Effector memory CD8-positive, alpha-beta T cell (primary cell): ENCODE measurements around the gene AIP.
"Not testable (repeated sequence)": the region's sequence is repeated elsewhere in the genome, so short reads cannot be mapped to it uniquely, and the experiment has no call there.

Experiments used
- ATAC-seq: fragments of 150-1000 bp; cut with Tn5 transposase; replicated peaks from 2 replicates; pipeline ENCODE4 v1.10.0; 2021; ENCODE audit warnings: mild to moderate bottlenecking, moderate library complexity
- DNase-seq, 3 experiments: peaks; one replicate each; pipeline ENCODE4 v3.0.0; 2021
- H3K27ac Mint-ChIP-seq, 2 donors: one replicate each; pipeline ENCODE4 v1.8.0; 2022; ENCODE audit warnings: mild to moderate bottlenecking in 2 of 2, mixed read lengths in 2 of 2, moderate library complexity in 2 of 2
- H3K27me3 Mint-ChIP-seq, 2 donors: one replicate each; pipeline ENCODE4 v1.8.0; 2022; ENCODE audit warnings: mixed read lengths in 2 of 2
- H3K36me3 Mint-ChIP-seq: one replicate; pipeline ENCODE4 v1.8.0; 2022; ENCODE audit warnings: mild to moderate bottlenecking, moderate library complexity, mixed read lengths; ENCODE audit not compliant: insufficient read depth
- H3K4me1 Mint-ChIP-seq, 2 donors: one replicate each; pipeline ENCODE4 v1.8.0; 2022; ENCODE audit warnings: low read depth in 2 of 2, mixed read lengths in 2 of 2
- H3K4me3 Mint-ChIP-seq, 2 donors: one replicate each; pipeline ENCODE4 v1.8.0; 2022; ENCODE audit warnings: mild to moderate bottlenecking in 2 of 2, mixed read lengths in 2 of 2, moderate library complexity in 2 of 2
- H3K9me3 Mint-ChIP-seq, 2 donors: one replicate each; pipeline ENCODE4 v1.8.0; 2022; ENCODE audit warnings: mixed read lengths in 2 of 2

Gene AIP

GRCh38 chr11:67468056-67468455 lies 14.8 kb upstream of the AIP start:
- Mint-ChIP-seq H3K4me1 (peaks cover 31 to 37% of the 10 kb centered on the region in 2 donors), H3K9me3 (no peaks in the 10 kb centered on the region), H3K36me3 (peaks cover 18% of the 10 kb centered on the region), H3K27ac (peak overlapping the region; percentile 87 to 88), H3K27me3 (no peaks in the 10 kb centered on the region), H3K4me3 (peak overlapping the region; percentile 89 to 90)
- no peak for ATAC-seq
- no peak for DNase-seq

GRCh38 chr11:67468456-67468758 lies 14.4 kb upstream of the AIP start:
- peaks cover 31 to 37% of the 10 kb centered on the region in 2 donors for H3K4me1 Mint-ChIP-seq
- no peaks in the 10 kb centered on the region for H3K27me3 Mint-ChIP-seq
- DNase-seq (no peak), ATAC-seq (no peak)
- peaks cover 18% of the 10 kb centered on the region for H3K36me3 Mint-ChIP-seq
- H3K9me3 Mint-ChIP-seq, result no peaks in the 10 kb centered on the region
- H3K4me3 Mint-ChIP-seq, result peak overlapping the region; percentile 89 to 90
- peak overlapping the region; percentile 87 to 88 for H3K27ac Mint-ChIP-seq

- DNase-seq (peak; percentile 83 to 86 (median 86)), ATAC-seq (peak; percentile 76)
- H3K4me3 Mint-ChIP-seq, result peak within 1 kb of the TSS; percentile 89 to 90
- peak within 1 kb of the TSS; percentile 87 to 88 for H3K27ac Mint-ChIP-seq
- H3K27me3 Mint-ChIP-seq, result no peaks in the 10 kb centered on the region
- H3K4me1 Mint-ChIP-seq, result peaks cover 31 to 37% of the 10 kb centered on the region in 2 donors
- no peaks in the 10 kb centered on the region for H3K9me3 Mint-ChIP-seq
- peaks cover 17% of the 10 kb centered on the region for H3K36me3 Mint-ChIP-seq
These were observed 13.9 kb upstream of the AIP start, which contains the start of gene TMEM134 for GRCh38 chr11:67468759-67469507. TSS of gene TMEM134 (minus strand) at chr11:67469251. CDS start at chr11:67469192, 59 bp downstream.

- DNase-seq, result no peak
- peak overlapping the region; percentile 89 to 90 for H3K4me3 Mint-ChIP-seq
- H3K36me3 Mint-ChIP-seq, result peaks cover 12% of the 10 kb centered on the region
- ATAC-seq, result no peak
- no peaks in the 10 kb centered on the region for H3K27me3 Mint-ChIP-seq
- peak overlapping the region; percentile 44 to 82 for H3K27ac Mint-ChIP-seq
- peaks cover 27 to 33% of the 10 kb centered on the region in 2 donors for H3K4me1 Mint-ChIP-seq
- H3K9me3 Mint-ChIP-seq, result no peaks in the 10 kb centered on the region
These were observed 13.4 kb upstream of the AIP start for GRCh38 chr11:67469508-67469811.

GRCh38 chr11:67470337-67471002 lies 12.4 kb upstream of the AIP start:
- DNase-seq, result no peak
- Mint-ChIP-seq H3K4me3 (peak overlapping the region; percentile 89 to 90), H3K27me3 (no peaks in the 10 kb centered on the region), H3K4me1 (peaks cover 19 to 26% of the 10 kb centered on the region in 2 donors), H3K9me3 (no peaks in the 10 kb centered on the region), H3K27ac (peak overlapping the region in 1 of 2 donors; percentile 82), H3K36me3 (peaks cover 6% of the 10 kb centered on the region)
- ATAC-seq, result no peak

GRCh38 chr11:67472882-67473281 lies 9.9 kb upstream of the AIP start:
- Mint-ChIP-seq H3K4me3 (no peak overlapping the region), H3K4me1 (peaks cover 5 to 10% of the 10 kb centered on the region in 2 donors), H3K27me3 (no peaks in the 10 kb centered on the region), H3K9me3 (no peaks in the 10 kb centered on the region), H3K27ac (no peak overlapping the region), H3K36me3 (peaks cover under 1% of the 10 kb centered on the region)
- no peak for ATAC-seq
- no peak for DNase-seq

- H3K4me3 Mint-ChIP-seq, H3K27me3 Mint-ChIP-seq, ATAC-seq, H3K4me1 Mint-ChIP-seq, H3K36me3 Mint-ChIP-seq, H3K9me3 Mint-ChIP-seq, H3K27ac Mint-ChIP-seq, DNase-seq: not testable (repeated sequence)
These were observed 6.1 kb upstream of the AIP start for GRCh38 chr11:67476692-67477091.

GRCh38 chr11:67477344-67478050 lies 5.3 kb upstream of the AIP start:
- H3K4me3 Mint-ChIP-seq, H3K9me3 Mint-ChIP-seq, H3K27ac Mint-ChIP-seq, H3K36me3 Mint-ChIP-seq, H3K27me3 Mint-ChIP-seq, DNase-seq, H3K4me1 Mint-ChIP-seq, ATAC-seq: not testable (repeated sequence)

- H3K4me3 Mint-ChIP-seq, result peak overlapping the region; percentile 91 to 94
- H3K4me1 Mint-ChIP-seq, result peaks cover 44 to 46% of the 10 kb centered on the region in 2 donors
- H3K36me3 Mint-ChIP-seq, result peaks cover 37% of the 10 kb centered on the region
- ATAC-seq (peak; percentile 9), DNase-seq (no peak)
- no peaks in the 10 kb centered on the region for H3K27me3 Mint-ChIP-seq
- no peaks in the 10 kb centered on the region for H3K9me3 Mint-ChIP-seq
- peak overlapping the region; percentile 96 to 97 for H3K27ac Mint-ChIP-seq
These were observed 475 bp upstream of the AIP start for GRCh38 chr11:67482275-67482826.

GRCh38 chr11:67483831-67484665 lies 1.2 kb downstream of the AIP start:
- H3K27ac Mint-ChIP-seq, result peak overlapping the region; percentile 96 to 97
- peaks cover 57 to 60% of the 10 kb centered on the region in 2 donors for H3K4me1 Mint-ChIP-seq
- H3K4me3 Mint-ChIP-seq, result peak overlapping the region; percentile 91 to 94
- H3K36me3 Mint-ChIP-seq, result peaks cover 54% of the 10 kb centered on the region
- H3K9me3 Mint-ChIP-seq, result no peaks in the 10 kb centered on the region
- no peaks in the 10 kb centered on the region for H3K27me3 Mint-ChIP-seq
- ATAC-seq (peak; percentile 50), DNase-seq (peak in 1 of 3 experiments; percentile 53)

GRCh38 chr11:67484847-67485311 lies 2.1 kb downstream of the AIP start:
- peak overlapping the region; percentile 91 to 94 for H3K4me3 Mint-ChIP-seq
- no peaks in the 10 kb centered on the region for H3K27me3 Mint-ChIP-seq
- H3K27ac Mint-ChIP-seq, result peak overlapping the region; percentile 96 to 97
- peak; percentile 37 to 50 (median 38) for DNase-seq
- H3K9me3 Mint-ChIP-seq, result no peaks in the 10 kb centered on the region
- peaks cover 61 to 65% of the 10 kb centered on the region in 2 donors for H3K4me1 Mint-ChIP-seq
- H3K36me3 Mint-ChIP-seq, result peaks cover 58% of the 10 kb centered on the region
- ATAC-seq, result peak; percentile 17

GRCh38 chr11:67485873-67486361 lies 3.1 kb downstream of the AIP start:
- peak overlapping the region; percentile 94 to 97 for H3K27ac Mint-ChIP-seq
- H3K27me3 Mint-ChIP-seq, H3K9me3 Mint-ChIP-seq, ATAC-seq: not testable (repeated sequence)
- peaks cover 69% of the 10 kb centered on the region for H3K36me3 Mint-ChIP-seq
- peak overlapping the region; percentile 91 to 94 for H3K4me3 Mint-ChIP-seq
- peak; percentile 33 to 42 (median 38) for DNase-seq
- peaks cover 62 to 67% of the 10 kb centered on the region in 2 donors for H3K4me1 Mint-ChIP-seq
